SK-N-SH (cell line): ENCODE results near the gene RPL12. TPM values are rescaled to one million over a fixed set of nuclear protein-coding genes. Genes with fewer than 3 reads are reported as not detected.

ENCODE experiments used
- CTCF ChIA-PET: fragments of 300-600, 350-600 bp; formaldehyde crosslinking; extraction: SDS; loops from one replicate; lab custom pipeline; 2021; lab: Yijun Ruan, JAX
- POLR2A ChIA-PET: fragments of 350-600 bp; sonication (Branson Sonifier 250); formaldehyde crosslinking; extraction: SDS; loops from one replicate; lab custom pipeline; 2020; ENCODE audit warnings: antibody characterized with exemption, inconsistent platforms; lab: Yijun Ruan, JAX
- DNase-seq: peaks from one replicate; pipeline ENCODE4 v3.0.0; 2012
- H2AFZ ChIP-seq: fragments of 200-600 bp; sonication (generic); 2 replicates; pipeline ENCODE4 v1.8.1; 2016; ENCODE audit warnings: antibody characterized with exemption, mild to moderate bottlenecking, low read depth
- H3F3A ChIP-seq: fragments of 200-600 bp; sonication (generic); replicated peaks from 2 replicates; pipeline ENCODE3; 2016; ENCODE audit warnings: antibody characterized with exemption, mild to moderate bottlenecking; ENCODE audit not compliant: insufficient read depth
- H3K27ac ChIP-seq, 2 experiments: fragments of 200-500 bp in 1 of 2; fragments of 200-600 bp in 1 of 2; sonication (Bioruptor generic) in 1 of 2; sonication (generic), shearing (Covaris generic) in 1 of 2; 2 replicates each; pipeline versions ENCODE4 v1.5.1 to v1.6.1; 2014 to 2016; ENCODE audit warnings: low read depth in 2 of 2, inconsistent platforms in 1 of 2, low read length in 1 of 2, mild to moderate bottlenecking in 1 of 2, mixed read lengths in 1 of 2
- H3K27me3 ChIP-seq: fragments of 200-600 bp; sonication (generic), shearing (Covaris generic); 2 replicates; pipeline ENCODE4 v1.6.1; 2016; ENCODE audit warnings: mixed run types; ENCODE audit not compliant: insufficient read depth
- H3K36me3 ChIP-seq, 2 experiments: fragments of 200-500 bp in 1 of 2; fragments of 200-600 bp in 1 of 2; sonication (Bioruptor generic) in 1 of 2; sonication (generic) in 1 of 2; replicated peaks in 1 of 2; 2 replicates each; pipeline versions ENCODE3 to v1.5.1; 2014 to 2016; ENCODE audit warnings: low read length in 1 of 2, mild to moderate bottlenecking in 1 of 2; ENCODE audit not compliant: insufficient read depth in 2 of 2, control insufficient read depth in 1 of 2
- H3K4me1 ChIP-seq, 2 experiments: fragments of 200-500 bp in 1 of 2; fragments of 200-600 bp in 1 of 2; sonication (Bioruptor generic) in 1 of 2; sonication (generic), shearing (Covaris generic) in 1 of 2; 2 replicates each; pipeline versions ENCODE4 v1.5.1 to v1.6.1; 2014 to 2016; ENCODE audit warnings: low read depth in 1 of 2, low read length in 1 of 2, mixed run types in 1 of 2; ENCODE audit not compliant: insufficient read depth in 2 of 2, control insufficient read depth in 1 of 2
- H3K4me2 ChIP-seq: fragments of 200-600 bp; sonication (generic), shearing (Covaris generic); 2 replicates; pipeline ENCODE4 v1.6.1; 2017; ENCODE audit warnings: mixed run types
- H3K4me3 ChIP-seq, 2 experiments: fragments of 200-500 bp in 1 of 2; fragments of 200-600 bp in 1 of 2; sonication (Bioruptor generic) in 1 of 2; sonication (generic), shearing (Covaris generic) in 1 of 2; 2 replicates each; pipeline versions ENCODE4 v1.5.1 to v1.8.1; 2014 to 2016; ENCODE audit warnings: low read depth in 2 of 2, inconsistent platforms in 1 of 2, low read length in 1 of 2, mild to moderate bottlenecking in 1 of 2, mixed read lengths in 1 of 2, moderate library complexity in 1 of 2
- H3K79me2 ChIP-seq: fragments of 200-600 bp; sonication (generic); 2 replicates; pipeline ENCODE4 v1.8.1; 2017; ENCODE audit warnings: mild to moderate bottlenecking; ENCODE audit not compliant: insufficient read depth
- H3K9ac ChIP-seq: fragments of 200-600 bp; sonication (generic); 2 replicates; pipeline ENCODE4 v1.6.1; 2017; ENCODE audit warnings: mixed run types
- H3K9me2 ChIP-seq: fragments of 200-600 bp; sonication (generic); 2 replicates; pipeline ENCODE4 v1.6.1; 2017; ENCODE audit warnings: mixed run types
- H3K9me3 ChIP-seq: fragments of 200-600 bp; sonication (generic); 2 replicates; pipeline ENCODE4 v1.6.1; 2017; ENCODE audit warnings: mixed run types, mild to moderate bottlenecking, moderate library complexity
- H4K20me1 ChIP-seq: fragments of 200-600 bp; sonication (generic); 2 replicates; pipeline ENCODE4 v1.6.1; 2017; ENCODE audit warnings: mild to moderate bottlenecking, mixed run types; ENCODE audit not compliant: insufficient read depth
- ELF1 ChIP-seq: IDR thresholded peaks from 2 replicates; pipeline ENCODE4 v1.4.0; 2012
- FOSL2 ChIP-seq: IDR thresholded peaks from 2 replicates; pipeline ENCODE4 v1.4.0; 2012; ENCODE audit warnings: low read depth, mild to moderate bottlenecking, moderate library complexity, borderline replicate concordance
- MEF2A ChIP-seq: IDR thresholded peaks from 2 replicates; pipeline ENCODE4 v1.4.0; 2012; ENCODE audit warnings: low read depth, borderline replicate concordance
- MXI1 ChIP-seq: IDR thresholded peaks from 2 replicates; pipeline ENCODE4 v1.6.1; 2012; ENCODE audit warnings: mild to moderate bottlenecking, low read depth, low read length, improper control_type of control experiment
- POLR2AphosphoS5 ChIP-seq: IDR thresholded peaks from 2 replicates; pipeline ENCODE4 v1.6.1; 2012; ENCODE audit warnings: low read depth, low read length
- RFX5 ChIP-seq: IDR thresholded peaks from 2 replicates; pipeline ENCODE4 v1.6.1; 2012; ENCODE audit warnings: mild to moderate bottlenecking, improper control_type of control experiment, low read length
- SIN3A ChIP-seq: IDR thresholded peaks from 2 replicates; pipeline ENCODE4 v1.6.1; 2012; ENCODE audit warnings: low read depth, mild to moderate bottlenecking, low read length, moderate library complexity, borderline replicate concordance
- SMC3 ChIP-seq: IDR thresholded peaks from 2 replicates; pipeline ENCODE4 v1.6.1; 2012; ENCODE audit warnings: low read depth, low read length, improper control_type of control experiment
- TCF12 ChIP-seq: IDR thresholded peaks from 2 replicates; pipeline ENCODE4 v1.4.0; 2012
- WGBS: methylation state at CpG from one replicate; pipeline ENCODE4 v1.1.6; 2017; ENCODE audit warnings: low lambda C conversion rate; 5-methylcytosine and 5-hydroxymethylcytosine counted together
- polyA plus RNA-seq, 3 experiments: library from polyadenylated mRNA; depleted of rRNA; stranded (reverse); fragments of >200 nt; gene quantifications; 2 replicates each; pipeline ENCODE4 v1.2.3, GENCODE V29; 2012
- TF ChIP-seq, protein P1 (sequence below): fragments of 150-350 bp; IDR thresholded peaks from 2 replicates; pipeline ENCODE4 v1.6.1; 2017; ENCODE audit warnings: antibody characterized with exemption, low read length, low read depth, borderline replicate concordance
- TF ChIP-seq, protein P2 (sequence below): IDR thresholded peaks from 2 replicates; pipeline ENCODE4 v1.4.0; 2012; ENCODE audit warnings: low read depth, borderline replicate concordance
- TF ChIP-seq, protein P3 (sequence below): fragments of 150-350 bp; IDR thresholded peaks from 2 replicates; pipeline ENCODE4 v1.6.1; 2016; ENCODE audit warnings: mild to moderate bottlenecking, low read depth, low read length

RPL12 gene
- polyA plus RNA-seq, 1 of the 3 experiments (the other 2 are of a cell fraction), result 3,270 TPM

DNA sequence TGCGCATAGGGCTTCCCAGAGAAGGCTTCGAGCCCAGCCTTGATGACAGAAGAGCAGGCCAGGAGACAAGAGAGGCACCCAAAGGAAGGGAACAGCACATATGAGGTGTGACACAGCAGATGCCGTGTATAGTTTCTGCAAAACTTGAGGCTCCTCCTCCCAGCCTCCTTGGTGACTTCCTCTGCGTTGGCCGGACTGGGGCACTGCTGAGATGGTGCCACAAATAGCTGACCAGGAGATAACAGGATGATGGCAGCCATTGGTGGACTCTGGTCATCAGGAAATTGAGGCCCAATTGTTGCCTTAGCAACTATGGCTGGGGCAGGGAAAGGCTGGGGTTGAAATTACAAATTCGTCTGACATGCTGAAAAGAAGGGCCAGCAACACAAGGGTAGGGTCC lies 31.9 kb downstream of the RPL12 start (continued):
- no peak for TF ChIP-seq RFX5
- TF ChIP-seq, protein P1, sequence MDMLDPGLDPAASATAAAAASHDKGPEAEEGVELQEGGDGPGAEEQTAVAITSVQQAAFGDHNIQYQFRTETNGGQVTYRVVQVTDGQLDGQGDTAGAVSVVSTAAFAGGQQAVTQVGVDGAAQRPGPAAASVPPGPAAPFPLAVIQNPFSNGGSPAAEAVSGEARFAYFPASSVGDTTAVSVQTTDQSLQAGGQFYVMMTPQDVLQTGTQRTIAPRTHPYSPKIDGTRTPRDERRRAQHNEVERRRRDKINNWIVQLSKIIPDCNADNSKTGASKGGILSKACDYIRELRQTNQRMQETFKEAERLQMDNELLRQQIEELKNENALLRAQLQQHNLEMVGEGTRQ, result no peak
- TF ChIP-seq, protein P2, sequence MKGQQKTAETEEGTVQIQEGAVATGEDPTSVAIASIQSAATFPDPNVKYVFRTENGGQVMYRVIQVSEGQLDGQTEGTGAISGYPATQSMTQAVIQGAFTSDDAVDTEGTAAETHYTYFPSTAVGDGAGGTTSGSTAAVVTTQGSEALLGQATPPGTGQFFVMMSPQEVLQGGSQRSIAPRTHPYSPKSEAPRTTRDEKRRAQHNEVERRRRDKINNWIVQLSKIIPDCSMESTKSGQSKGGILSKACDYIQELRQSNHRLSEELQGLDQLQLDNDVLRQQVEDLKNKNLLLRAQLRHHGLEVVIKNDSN, result no peak
- no peak for TF ChIP-seq MXI1

DNA sequence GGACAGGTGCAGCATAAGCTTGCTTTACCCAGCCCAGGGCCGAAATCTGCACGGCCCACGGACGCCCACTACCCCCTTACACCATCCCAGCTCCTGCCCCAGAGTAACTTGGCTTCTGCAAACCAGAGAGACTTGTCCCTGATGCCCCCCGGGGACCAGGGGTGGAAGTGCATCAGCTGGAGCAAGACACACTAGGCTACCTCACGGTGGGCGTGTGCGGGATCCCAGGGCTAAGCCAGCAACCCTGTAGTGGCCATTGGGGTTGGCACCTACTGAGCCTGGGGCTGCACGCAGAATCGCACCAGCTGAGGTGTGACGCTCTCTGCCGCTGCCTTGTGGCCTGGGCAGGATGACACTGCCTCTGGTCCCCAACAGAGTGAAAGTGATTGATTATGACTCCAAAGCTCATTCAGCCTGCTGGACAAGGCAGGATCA lies 33.2 kb downstream of the RPL12 start:
- CTCF ChIA-PET, result interaction anchor here (0.9 to 1.1 kb wide), 2 partner anchors 14 to 476 kb away, joined by 3 to 4 read pairs; no protein-coding TSS in a partner anchor
- POLR2A ChIA-PET, result no interaction called here

More for the DNA sequence above, 33.2 kb downstream of the RPL12 start:
- Histone ChIP-seq H3K27ac (no peak overlapping the region), H3K4me2 (no peak overlapping the region), H3K9me3 (no peaks in the 10 kb centered on the region), H2AFZ (no peak overlapping the region), H3K79me2 (peaks cover 14% of the 10 kb centered on the region; the same call in 1 of the 2 replicates), H3K4me3 (no peak overlapping the region), H3K27me3 (no peaks in the 10 kb centered on the region), H3F3A (peaks cover 4% of the 10 kb centered on the region), H3K9me2 (no peaks in the 10 kb centered on the region), H3K9ac (no peak overlapping the region), H4K20me1 (no peaks in the 10 kb centered on the region), H3K36me3 (no peaks in the 10 kb centered on the region), H3K4me1 (peaks cover 7 to 17% of the 10 kb centered on the region in 2 experiments; a peak in 2 of 4 replicates)
- peak; percentile 53 for DNase-seq
- TF ChIP-seq, protein P3, sequence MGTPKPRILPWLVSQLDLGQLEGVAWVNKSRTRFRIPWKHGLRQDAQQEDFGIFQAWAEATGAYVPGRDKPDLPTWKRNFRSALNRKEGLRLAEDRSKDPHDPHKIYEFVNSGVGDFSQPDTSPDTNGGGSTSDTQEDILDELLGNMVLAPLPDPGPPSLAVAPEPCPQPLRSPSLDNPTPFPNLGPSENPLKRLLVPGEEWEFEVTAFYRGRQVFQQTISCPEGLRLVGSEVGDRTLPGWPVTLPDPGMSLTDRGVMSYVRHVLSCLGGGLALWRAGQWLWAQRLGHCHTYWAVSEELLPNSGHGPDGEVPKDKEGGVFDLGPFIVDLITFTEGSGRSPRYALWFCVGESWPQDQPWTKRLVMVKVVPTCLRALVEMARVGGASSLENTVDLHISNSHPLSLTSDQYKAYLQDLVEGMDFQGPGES, result no peak
- TF ChIP-seq TCF12 (no peak), FOSL2 (no peak), SIN3A (no peak), ELF1 (no peak), MEF2A (no peak), SMC3 (no peak), POLR2AphosphoS5 (no peak)
- TF ChIP-seq, protein P2, result no peak
- 100% methylated on average over 6 of the region's 12 CpGs for WGBS
